Activated CD8-positive, alpha-beta memory T cell treated with anti-CD3 and anti-CD28 coated beads, Interleukin-2, amount 50 U/mL, for 1 hour (primary cell): ENCODE measurements around the gene URI1.
"Not testable (repeated sequence)": the region's sequence is repeated elsewhere in the genome, so short reads cannot be mapped to it uniquely, and the experiment has no call there.

Source experiments
- DNase-seq: peaks from one replicate; pipeline ENCODE4 v3.0.0-alpha.2; 2020; ENCODE audit errors: extremely low read depth

URI1 gene

DNA sequence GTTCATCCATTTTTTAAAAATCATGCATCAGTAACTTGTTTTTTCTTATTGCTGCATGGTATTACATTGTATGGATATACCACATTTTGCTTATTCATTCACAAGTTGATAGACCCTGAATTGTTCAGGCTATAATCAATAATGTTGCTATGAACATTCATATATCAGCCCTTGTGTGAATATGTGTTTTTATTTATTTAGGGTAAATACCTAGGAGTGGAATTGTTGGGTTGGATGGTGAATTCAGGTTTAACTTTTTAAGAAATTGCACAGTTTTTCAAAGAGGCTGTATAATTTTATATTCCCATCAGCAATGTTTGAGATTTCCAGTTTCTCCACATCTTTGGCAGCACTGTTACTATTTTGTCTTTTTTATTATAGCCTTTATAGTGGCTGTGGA, 82.1 kb downstream of the URI1 start:
- DNase-seq: no peak

DNA sequence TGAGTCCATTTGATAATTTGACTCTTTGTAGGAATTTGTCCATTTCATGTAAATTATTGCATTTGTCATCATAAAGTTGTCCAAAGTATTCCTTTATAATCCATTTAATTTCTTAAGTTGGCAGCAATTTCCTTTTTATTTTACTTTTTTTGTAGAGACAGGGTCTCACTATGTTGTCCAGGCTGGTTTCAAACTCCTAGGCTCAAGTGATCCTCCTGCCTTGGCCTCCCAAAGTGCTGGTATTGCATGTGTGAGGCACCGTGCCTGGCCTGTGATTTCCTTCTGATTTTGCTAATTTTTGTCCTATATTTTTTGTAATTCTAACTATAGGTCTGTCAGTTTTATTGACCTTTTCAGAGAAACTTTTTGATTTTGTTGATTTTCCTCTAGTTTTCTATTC, 84.9 kb downstream of the URI1 start:
- no peak for DNase-seq

DNA sequence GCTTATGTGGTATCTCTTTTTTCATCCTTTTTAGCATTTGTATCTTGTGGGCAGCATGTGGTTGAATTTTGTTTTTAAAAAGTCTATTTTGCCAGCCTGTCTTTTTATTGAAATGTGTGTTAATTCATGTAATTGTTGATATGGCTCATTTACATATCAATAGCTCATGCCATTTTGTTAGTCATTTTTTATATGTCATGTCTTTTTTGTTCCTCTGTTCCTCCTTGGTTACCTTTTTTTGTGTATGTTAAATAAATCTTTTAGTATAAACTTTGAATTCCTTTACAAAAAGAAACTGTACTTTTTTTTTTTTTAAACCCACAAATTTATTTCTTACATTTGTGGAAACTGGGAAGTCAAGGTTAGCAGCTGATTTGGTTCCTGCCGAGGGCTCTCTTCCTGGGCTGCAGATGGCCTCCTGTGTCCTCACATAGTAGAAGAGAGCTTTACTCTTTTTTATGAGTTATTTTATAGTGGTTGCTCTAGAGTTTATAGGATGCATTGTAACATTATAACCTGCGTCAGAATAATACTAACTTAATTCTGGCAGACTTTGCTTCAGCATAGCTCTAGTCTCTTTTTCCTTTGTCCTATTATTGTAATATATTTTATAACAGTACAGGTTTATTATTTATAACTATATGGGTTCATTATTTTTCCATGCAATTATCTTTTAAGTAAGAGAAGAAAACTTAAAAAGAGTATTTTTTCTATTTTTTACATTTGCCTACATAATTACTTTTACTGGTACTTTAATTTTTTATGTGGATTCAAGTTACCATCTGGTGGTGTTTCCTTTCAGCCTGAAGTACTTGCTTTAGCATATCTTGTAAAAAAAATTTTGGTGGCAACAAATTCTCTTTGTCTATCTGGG, 86.3 kb downstream of the URI1 start:
- DNase-seq: no peak

DNA sequence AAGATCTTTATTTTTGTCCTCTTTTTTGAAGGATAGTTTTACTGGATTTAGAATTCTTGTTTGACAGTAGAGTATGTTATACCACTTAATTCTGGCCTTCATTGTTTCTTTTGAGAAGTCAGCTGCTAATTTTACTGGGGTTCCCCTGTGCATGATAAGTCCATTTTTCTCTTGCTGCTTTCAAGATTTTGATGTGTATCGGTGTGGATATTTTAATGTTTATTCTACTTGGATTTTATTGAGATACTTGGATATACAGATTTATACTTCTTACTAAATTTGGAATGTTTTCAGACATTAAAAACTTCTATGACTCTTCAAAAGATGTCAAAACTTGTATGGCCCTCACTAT, 86.9 kb downstream of the URI1 start:
- no peak for DNase-seq

DNA sequence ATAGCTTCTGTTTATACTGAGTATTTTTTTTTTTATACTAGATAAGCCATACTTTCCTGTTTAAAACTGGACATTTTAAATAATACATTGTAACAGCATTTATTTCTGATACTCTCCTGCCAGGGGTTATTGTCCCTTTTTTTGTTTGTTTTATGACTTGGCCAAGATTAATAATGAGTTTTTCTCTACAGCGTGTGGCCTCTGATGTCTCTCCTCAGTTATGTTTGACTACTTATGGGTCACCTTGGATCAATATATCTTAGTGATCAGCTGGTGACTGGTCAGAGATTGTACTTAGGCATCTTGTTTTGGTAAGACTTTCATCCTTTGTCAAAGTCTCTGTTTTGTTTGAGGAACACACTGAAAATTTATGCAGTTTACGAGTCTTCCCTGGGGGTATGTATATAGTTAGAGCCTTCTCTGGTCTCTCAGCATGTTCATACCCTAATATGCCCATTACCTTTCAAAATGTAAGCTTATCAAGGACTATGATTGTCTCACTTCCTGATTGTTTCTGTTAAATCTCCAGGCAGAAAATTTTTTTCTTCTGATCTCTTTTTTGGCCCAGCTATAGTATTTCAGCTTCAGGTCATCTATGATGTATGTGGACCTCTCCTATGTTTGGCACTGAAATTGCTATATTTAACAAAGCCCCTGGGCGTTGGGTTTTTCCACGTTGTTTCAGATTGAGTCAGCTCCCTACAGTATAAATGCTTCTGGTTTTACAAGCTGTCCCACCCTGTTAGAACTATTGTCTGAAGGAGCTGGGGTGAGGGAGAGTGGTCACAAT, 87.9 kb downstream of the URI1 start:
- DNase-seq: no peak

DNA sequence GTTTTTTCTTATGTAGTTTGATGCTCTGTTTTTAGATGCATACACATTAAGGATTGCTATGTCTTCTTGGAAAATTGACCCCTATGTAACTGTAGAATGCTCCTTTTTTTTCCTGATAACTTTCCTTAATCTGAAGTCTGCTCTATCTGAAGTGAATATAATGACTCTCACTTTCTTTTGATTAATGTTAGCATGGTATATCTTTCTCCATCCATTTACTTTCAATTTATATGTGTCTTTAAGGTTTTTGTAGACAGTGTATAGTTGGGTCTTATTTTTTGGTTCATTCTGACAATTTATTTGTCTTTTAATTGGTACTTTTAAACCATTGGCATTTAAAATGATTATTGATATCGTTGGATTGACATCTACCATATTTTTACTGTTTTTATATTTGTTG, 92.3 kb downstream of the URI1 start:
- DNase-seq: no peak

DNA sequence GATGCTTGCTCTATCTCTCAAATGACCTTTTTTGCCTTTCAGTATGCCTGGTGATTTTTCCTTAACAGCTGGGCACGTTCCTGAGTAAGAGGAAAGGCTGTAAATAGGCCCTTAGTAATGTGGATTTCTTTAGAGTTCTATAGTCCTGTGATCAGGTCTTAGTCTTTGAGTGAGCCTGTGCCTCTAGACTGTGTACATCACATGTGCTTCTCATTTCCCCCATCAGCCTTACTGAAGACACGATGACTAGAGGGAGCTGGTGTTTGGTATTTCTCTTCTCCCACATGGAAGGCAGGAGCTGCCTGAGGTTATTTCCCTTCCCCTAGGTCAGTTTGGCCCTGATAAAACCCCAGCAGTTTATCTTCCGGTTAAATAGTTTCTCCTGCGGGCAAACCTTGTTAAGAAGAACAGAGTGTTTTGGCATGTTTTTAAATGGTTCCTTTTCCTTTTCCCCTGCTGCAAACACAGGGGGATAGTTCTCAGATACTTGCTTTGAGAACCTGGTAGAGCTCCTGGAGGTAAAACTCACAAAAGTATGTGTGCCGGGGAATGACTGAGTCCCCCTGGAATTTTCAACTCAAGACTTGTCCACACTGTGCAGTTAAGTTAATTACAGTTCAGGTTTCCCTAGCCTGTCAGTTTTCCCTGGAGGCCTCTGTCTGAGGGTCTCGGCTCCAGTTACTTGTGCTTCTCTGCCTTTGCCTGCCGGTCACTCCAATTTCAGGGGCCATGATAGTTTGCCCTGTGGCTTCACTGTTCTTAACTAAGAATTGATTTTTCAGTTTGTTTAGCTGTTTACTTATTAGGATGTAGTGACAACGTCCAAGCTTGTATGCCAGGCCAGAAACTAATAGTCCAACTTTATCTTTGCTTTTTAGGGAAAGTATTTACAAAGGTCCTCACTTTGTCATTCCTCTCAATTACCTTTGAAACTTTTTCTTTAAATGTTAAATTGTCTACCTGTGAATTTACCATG, 94.4 kb downstream of the URI1 start:
- no peak for DNase-seq

DNA sequence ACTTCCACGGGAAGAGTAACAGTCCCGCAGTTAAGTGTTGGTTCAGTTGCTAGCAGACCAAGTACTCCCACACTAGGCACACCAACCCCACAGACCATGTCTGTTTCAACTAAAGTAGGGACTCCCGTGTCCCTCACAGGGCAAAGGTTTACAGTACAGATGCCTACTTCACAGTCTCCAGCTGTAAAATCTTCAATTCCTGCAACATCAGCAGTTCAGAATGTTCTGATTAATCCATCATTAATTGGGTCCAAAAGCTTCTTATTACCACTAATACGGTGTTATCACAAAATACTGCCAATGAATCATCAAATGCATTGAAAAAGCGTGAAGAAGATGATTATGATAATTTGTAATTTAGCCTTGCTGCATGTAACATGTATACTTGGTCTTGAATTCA, 95.8 kb downstream of the URI1 start:
- no peak for DNase-seq

DNA sequence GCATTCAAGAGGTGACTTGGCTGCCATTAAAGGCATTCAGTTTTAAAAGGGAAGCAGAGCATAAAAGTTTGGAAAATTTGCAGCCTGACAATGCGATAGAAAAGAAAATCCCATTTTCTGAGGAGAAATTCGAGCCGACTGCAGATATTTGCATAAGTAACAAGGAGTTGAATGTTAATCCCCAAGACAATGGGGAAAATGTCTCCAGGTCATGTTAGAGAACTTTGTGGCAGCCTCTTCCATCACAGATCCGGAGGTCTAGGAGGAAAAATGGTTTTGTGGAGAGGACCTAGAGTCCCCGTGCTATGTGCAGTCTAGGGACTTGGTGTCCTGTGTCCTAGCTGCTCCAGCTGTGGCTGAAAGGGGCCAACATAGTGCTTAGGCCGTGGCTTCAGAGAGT, 99.9 kb downstream of the URI1 start:
- DNase-seq: not testable (repeated sequence)

DNA sequence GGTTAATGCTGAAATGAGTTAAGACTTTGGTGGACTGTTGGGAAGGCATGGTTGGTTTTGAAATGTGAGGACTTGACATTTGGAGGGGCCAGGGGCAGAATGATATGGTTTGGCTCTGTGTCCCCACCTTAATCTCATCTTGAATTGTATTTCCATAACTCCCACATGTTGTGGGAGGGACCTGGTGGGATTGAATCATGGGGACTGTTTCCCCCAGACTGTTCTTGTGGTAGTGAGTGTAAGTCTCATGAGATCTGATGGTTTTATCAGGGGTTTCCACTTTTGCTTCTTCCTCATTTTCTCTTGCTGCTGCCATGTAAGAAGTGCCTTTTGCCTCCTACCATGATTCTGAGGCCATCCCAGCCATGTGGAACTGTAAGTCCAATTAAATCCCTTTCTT, 101.0 kb downstream of the URI1 start:
- not testable (repeated sequence) for DNase-seq

DNA sequence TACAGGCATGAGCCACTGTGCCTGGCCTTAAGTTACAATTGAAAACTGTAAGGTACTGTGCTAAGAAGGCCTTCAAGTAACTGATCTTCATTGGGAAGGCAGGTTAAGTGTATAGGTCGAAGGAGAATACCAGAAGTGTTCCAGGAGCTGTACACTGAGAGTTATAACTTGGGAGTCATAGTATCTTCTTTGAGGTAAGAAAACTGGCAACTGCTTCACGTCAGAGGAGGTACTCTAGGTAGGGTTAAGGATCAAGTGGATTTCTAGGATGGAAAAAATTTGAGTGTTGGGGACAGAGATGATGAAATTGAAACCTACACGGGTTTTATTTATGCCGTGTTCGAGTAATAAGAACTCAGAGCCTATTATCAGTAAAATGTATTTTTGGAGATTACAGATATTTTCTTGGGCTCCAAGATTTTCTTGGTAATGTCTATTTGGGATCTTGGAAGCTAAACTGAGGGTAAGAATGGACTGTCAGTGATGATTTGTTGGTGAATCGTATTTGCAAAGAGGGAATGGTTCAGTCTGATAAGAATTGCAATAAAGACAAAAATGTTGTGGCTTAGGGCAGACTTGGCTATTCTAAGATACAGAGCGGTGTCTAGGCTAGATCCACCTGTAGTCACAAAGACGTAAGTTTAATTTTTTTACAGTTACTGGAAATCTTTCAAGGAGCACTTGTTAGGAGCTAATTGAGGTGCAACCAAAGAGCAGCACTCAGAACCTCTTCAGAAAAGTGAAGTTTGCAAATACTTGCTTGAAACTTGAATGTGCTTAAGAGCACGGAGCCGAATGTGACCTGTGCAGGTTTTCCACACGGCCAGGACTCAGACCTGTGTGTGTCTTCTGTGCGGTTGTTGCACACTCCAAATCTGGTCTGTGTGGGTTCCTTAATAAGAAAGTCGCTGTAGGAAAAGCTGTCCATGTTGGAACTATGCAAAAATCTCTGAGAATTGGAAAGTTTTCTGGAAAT, 102.5 kb downstream of the URI1 start:
- DNase-seq: no peak

DNA sequence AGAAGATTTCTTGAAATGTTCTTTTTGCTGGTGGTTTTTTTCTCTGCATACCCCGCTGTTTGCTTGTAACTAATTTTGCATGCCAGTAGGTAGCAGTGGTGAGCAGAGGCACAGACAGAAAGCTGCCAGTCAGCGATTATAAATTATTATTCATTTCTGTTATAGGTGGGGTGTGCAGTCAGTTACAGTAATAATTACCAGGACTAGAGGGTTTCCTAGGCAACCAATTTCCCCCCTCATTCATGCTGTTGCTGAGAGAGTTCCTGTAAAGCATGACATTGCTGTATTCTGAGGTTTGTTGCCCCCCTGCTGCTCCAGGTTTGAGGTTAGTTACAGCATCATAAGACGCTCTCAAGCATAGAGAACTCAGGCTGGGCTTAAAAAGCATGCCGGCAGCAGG, 104.5 kb downstream of the URI1 start:
- no peak for DNase-seq

DNA sequence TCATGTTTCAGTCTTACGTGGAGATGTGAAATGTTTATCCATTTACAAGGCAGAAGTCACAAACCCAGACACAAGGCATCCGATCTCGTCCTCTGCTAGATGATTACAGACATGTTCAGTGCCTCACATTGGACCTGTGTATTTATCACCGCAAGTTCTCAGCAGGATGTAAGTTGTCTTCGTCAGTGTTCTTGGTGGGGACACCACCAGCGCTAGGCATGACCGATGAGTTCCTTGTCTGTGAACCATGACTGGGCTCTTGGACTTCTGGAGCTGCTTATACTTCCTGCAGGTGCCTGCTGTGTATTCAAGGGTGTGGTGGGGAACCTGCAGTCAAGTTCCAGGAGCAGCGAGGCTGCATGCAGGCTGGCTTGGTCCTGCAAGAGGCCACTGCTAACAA, 105.4 kb downstream of the URI1 start:
- DNase-seq: no peak

DNA sequence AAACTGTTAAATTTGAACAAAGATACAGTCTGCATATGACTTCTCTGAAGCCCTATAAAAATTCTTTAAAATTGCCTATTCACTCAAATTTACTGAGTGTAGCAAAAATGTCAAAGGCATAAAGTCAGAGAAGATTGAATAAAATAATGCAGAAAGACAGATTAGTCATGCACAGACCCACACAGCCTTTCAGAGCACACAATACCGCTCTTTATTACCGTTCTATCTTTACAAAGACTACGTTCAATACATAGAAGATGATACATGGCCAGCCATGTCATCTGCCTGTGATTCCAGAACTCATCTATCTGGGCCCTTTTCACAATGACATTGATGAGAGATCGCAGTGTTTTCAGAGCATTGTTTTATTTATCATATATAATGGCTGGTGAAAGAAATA, 107.2 kb downstream of the URI1 start:
- DNase-seq: no peak

DNA sequence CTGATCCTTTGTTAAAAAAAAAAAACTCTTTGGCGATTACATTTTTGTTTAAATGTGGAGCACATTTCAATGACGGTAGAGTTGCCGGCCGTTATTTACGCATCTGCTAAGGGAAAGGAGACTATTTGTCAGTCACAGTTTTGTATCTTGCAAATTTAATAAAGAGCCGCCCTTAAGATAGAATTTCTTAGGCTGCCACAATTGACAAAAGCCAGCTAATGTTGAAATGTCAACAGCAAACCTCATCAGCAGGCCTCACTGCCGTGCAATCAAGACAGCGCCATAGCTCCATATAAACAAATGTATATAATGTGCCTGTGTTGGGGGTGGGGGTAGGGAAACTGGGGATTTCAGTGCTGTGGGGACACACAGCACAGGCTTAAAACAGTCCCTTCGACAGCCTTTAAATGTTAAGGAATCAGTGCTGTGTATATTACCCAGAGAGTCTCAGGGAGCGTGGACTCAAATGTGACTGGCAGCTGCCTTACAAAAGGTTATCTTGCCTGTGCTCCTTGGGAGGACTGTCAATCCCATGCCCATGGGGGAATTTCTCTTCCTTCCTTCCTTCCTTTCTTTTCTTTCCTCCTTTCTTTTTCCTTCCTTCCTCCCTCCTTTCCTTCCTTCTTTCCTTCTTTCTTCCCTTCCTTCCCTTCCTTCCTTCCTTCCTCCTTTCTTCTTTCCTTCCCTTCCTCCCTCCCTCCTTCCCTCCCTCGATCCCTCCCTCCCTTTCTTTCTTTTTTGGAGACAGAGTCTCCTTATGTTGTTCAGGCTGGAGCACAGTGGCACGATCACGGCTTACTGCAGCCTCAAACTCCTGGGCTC, 108.0 kb downstream of the URI1 start:
- no peak for DNase-seq

DNA sequence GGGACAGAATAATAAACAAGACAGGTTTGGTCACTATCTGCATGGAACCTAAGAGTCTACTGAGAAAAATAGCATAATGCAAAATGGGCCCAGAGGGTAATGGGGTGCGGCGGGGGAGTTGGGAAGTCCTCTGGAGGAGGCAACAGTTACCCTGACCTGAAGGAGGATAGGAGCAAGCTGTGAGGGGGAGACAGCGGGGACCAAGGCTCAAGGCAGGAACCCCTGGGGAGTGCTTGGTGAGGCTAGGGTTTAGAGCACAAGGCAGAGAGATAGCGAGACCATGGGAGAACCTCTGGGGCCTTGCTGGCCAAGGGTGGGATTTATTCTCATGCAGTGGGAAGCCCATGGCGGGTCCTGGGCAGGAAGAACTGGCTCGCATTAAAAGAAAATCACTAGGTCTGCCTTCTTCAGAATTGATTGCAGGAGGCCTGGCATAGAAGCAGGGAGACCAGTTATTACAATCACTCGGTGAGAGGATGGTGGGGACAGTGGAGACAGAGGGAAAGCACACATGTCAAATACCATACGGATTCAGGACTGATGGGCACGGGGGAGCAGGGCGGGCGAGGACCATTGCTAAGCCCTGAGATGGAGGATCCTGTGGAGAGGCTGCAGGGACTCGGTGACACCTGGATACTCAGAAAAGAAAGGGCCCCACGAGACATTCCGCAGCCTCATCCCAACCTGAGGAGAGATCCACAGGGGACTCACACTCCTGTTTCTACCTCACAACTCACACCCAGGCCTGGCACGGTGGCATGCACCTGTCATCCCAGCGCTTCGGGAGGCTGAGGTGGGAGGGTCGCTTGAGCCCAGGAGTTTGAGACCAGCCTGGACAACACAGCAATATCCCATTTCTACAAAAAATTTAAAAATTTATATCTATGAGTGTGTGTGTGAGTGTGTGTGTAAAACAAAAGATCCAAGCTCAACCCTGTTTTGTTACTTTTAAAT, 110.4 kb downstream of the URI1 start:
- no peak for DNase-seq

DNA sequence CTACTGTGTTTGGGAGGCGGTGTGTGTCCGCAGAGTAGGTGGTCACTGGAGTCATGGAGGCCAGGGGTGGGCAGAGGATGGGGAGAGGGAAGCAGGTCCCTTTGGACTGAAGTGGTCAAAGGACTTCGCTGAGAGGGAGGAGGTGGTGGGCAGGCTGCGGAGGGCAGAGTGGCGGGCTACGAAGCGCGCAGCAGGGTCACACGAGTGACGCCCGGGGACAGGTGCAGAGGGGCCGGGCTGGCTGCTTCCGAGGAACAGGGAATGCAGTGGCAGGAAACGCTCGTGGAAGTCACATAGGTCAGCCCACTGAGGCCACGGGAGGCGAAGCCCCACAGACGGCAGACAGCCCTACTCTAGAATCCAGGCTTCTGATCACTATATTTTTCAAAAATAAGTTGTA, 111.5 kb downstream of the URI1 start:
- no peak for DNase-seq

DNA sequence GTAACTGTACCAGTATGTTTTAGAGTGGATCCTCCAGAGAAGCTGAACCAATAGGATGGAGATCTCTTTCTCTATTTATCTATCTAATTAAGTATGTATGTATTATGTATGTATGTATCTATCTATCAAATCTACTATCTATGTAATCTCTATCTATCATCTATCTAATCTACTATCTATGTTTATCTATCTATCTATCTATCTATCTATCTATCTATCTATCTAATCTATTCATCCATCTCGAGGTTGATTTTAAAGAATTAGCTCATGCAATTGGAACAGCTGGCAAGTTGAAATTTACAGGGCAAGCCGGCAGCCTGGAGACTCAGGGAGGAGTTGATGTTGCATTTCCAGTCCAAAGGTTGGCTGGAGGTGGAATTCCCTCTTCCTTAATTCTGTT, 112.2 kb downstream of the URI1 start:
- no peak for DNase-seq

DNA sequence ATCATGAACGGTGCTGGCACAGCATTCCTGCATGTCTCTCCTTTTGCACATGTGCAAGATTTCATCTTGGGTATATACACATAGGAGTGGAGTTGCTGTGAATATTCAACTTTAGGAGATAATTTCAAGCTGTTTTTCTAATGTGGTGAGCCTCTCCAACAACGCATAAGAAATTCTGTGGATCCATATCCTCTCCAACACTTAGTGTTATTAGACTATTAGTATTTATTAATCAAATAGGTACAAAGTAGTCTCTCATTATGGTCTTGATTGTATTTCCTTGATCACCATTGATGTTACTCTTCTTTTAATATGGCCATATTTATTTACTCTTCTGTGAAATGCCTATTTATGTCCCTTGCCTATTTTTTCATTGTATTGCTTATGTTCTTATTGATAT, 114.5 kb downstream of the URI1 start:
- DNase-seq: no peak
